ENCODE results near the gene RPL28.

RPL28 gene

GRCh38 chr19:55389386-55390317, 3.9 kb downstream of the RPL28 start:
- TF ChIP-seq CTCF (IDR thresholded peaks at IDR 0.05; ENCODE audit: insufficient read depth, low read depth, low read length, missing control alignments), result no peak
- H3K4me3 ChIP-seq (ENCODE audit: low read depth, low read length), result no peak overlapping the region
- DNase-seq (ENCODE audit: low read depth), result no peak

- H3K4me3 ChIP-seq (ENCODE audit: low read depth, low read length), result no peak overlapping the region
- no peak for TF ChIP-seq CTCF (IDR thresholded peaks at IDR 0.05; ENCODE audit: insufficient read depth, low read depth, low read length, missing control alignments)
- no peak for DNase-seq (ENCODE audit: low read depth)
Measured at GRCh38 chr19:55390461-55390880, 4.7 kb downstream of the RPL28 start.

GRCh38 chr19:55391191-55391670, 5.5 kb downstream of the RPL28 start:
- no peak for DNase-seq (ENCODE audit: low read depth)
- TF ChIP-seq CTCF (IDR thresholded peaks at IDR 0.05; ENCODE audit: insufficient read depth, low read depth, low read length, missing control alignments), result no peak
- no peak overlapping the region for H3K4me3 ChIP-seq (ENCODE audit: low read depth, low read length)

GRCh38 chr19:55391702-55392615, 6.2 kb downstream of the RPL28 start:
- no peak for DNase-seq (ENCODE audit: low read depth)
- H3K4me3 ChIP-seq (ENCODE audit: low read depth, low read length), result no peak overlapping the region
- TF ChIP-seq CTCF (IDR thresholded peaks at IDR 0.05; ENCODE audit: insufficient read depth, low read depth, low read length, missing control alignments), result no peak

- TF ChIP-seq CTCF (IDR thresholded peaks at IDR 0.05; ENCODE audit: insufficient read depth, low read depth, low read length, missing control alignments), result no peak
- DNase-seq (ENCODE audit: low read depth), result no peak
- no peak overlapping the region for H3K4me3 ChIP-seq (ENCODE audit: low read depth, low read length)
Measured at GRCh38 chr19:55392820-55393761, 7.4 kb downstream of the RPL28 start.
